K562 (cell line): ENCODE measurements around the gene MTHFR. TPM values are rescaled to one million over a fixed set of nuclear protein-coding genes. Genes with fewer than 3 reads are reported as not detected.

Experiments used
- BRD9 ChIP-seq: fragments of 450-650 bp; IDR thresholded peaks from 2 replicates; pipeline ENCODE4 v1.6.1; 2018; ENCODE audit warnings: low read depth; ENCODE audit not compliant: partially characterized antibody
- ESRRA ChIP-seq: fragments of 450-650 bp; IDR thresholded peaks from 2 replicates; pipeline ENCODE4 v1.6.1; 2014; ENCODE audit warnings: low read depth, mild to moderate bottlenecking, moderate library complexity, borderline replicate concordance
- ETV6 ChIP-seq, 3 experiments: fragments of 150-350 bp in 1 of 3; sonication (generic) in 1 of 3; formaldehyde crosslinking in 1 of 3; IDR thresholded peaks; 2 replicates each; pipeline versions ENCODE4 v1.6.1 to v1.8.0; 2014 to 2022; ENCODE audit warnings: borderline replicate concordance in 2 of 3, low read depth in 2 of 3, antibody characterized with exemption in 1 of 3, low read length in 1 of 3, mild to moderate bottlenecking in 1 of 3, missing genetic modification reagents in 1 of 3
- L3MBTL2 ChIP-seq: fragments of 450-650 bp; IDR thresholded peaks from 2 replicates; pipeline ENCODE4 v1.6.1; 2016; ENCODE audit warnings: mild to moderate bottlenecking, moderate library complexity
- MLLT1 ChIP-seq, 2 experiments: fragments of 450-650 bp; IDR thresholded peaks; 2 replicates each; pipeline ENCODE4 v1.6.1; 2016
- MXD1 ChIP-seq: fragments of 250-450 bp; sonication (Bioruptor Pico); IDR thresholded peaks from 2 replicates; pipeline ENCODE4 v1.8.0; 2021; ENCODE audit warnings: borderline replicate concordance, mild to moderate bottlenecking, moderate library complexity; ENCODE audit not compliant: poor library complexity, severe bottlenecking
- NEUROD1 ChIP-seq: fragments of 150-350 bp; IDR thresholded peaks from 2 replicates; pipeline ENCODE4 v1.6.1; 2014; ENCODE audit warnings: borderline replicate concordance, low read length, low read depth; ENCODE audit not compliant: partially characterized antibody
- PHF21A ChIP-seq: fragments of 450-650 bp; IDR thresholded peaks from 2 replicates; pipeline ENCODE4 v1.6.1; 2017; ENCODE audit warnings: low read depth, borderline replicate concordance
- SMAD2 ChIP-seq: fragments of 150-350 bp; IDR thresholded peaks from 2 replicates; pipeline ENCODE4 v1.6.1; 2014; ENCODE audit warnings: low read depth, mild to moderate bottlenecking, low read length
- SMARCA4 ChIP-seq: fragments of 450-650 bp; IDR thresholded peaks from 2 replicates; pipeline ENCODE4 v1.6.1; 2016
- XRCC5 ChIP-seq: fragments of 200-400 bp; formaldehyde crosslinking; IDR thresholded peaks from 2 replicates; pipeline ENCODE4 v1.6.1; 2017; ENCODE audit warnings: low read depth, mild to moderate bottlenecking, low read length
- ZNF224 ChIP-seq: sonication (generic); formaldehyde crosslinking; IDR thresholded peaks from 2 replicates; pipeline ENCODE4 v1.8.0; 2022; ENCODE audit warnings: mild to moderate bottlenecking, missing genetic modification reagents
- ZNF24 ChIP-seq: fragments of 450-650 bp; IDR thresholded peaks from 2 replicates; pipeline ENCODE4 v1.6.1; 2016
- polyA plus RNA-seq, 8 experiments: library from polyadenylated mRNA; depleted of rRNA in 4 of 8; stranded (reverse) in 5 of 8; unstranded in 3 of 8; fragments of >200 nt; fragmentation: Nextera tagmentation in 2 of 8; fragmentation: Illumina TruSeq in 1 of 8; extraction: Ambion mirVana in 2 of 8; extraction: Trizol in 1 of 8; gene quantifications; 2 replicates each; pipeline versions ENCODE4 v1.2.1 to v1.2.3, GENCODE V29; 2011 to 2014; ENCODE audit warnings: inconsistent platforms in 1 of 8, missing spikeins in 1 of 8
- total RNA-seq, 7 experiments: library from RNA; depleted of rRNA in 6 of 7; stranded (reverse); fragments of >200 nt in 6 of 7; fragmentation: Illumina TruSeq in 2 of 7; extraction: Trizol in 2 of 7; gene quantifications; 2 replicates each; pipeline versions ENCODE4 v1.2.1 to v1.2.3, GENCODE V29; 2011 to 2021; ENCODE audit warnings: low replicate concordance in 1 of 7
- TF ChIP-seq, protein P1 (sequence below): conservative IDR thresholded peaks from 2 replicates; pipeline ENCODE4 v1.6.1; 2011; ENCODE audit warnings: low read depth, mild to moderate bottlenecking, low read length; ENCODE audit not compliant: control insufficient read depth
- TF ChIP-seq, protein P2 (sequence below), 2 experiments: fragments of 450-650 bp; IDR thresholded peaks; 2 replicates each; pipeline ENCODE4 v1.6.1; 2016; ENCODE audit warnings: mild to moderate bottlenecking in 2 of 2, borderline replicate concordance in 1 of 2, low read depth in 1 of 2, moderate library complexity in 1 of 2

The MTHFR gene
- total and polyA plus RNA-seq, 9 of the 15 experiments (the other 6 are each of a cell fraction or from before 2014, with no cell fraction given), result 5.0 to 104 (median 62.6) TPM

DNA sequence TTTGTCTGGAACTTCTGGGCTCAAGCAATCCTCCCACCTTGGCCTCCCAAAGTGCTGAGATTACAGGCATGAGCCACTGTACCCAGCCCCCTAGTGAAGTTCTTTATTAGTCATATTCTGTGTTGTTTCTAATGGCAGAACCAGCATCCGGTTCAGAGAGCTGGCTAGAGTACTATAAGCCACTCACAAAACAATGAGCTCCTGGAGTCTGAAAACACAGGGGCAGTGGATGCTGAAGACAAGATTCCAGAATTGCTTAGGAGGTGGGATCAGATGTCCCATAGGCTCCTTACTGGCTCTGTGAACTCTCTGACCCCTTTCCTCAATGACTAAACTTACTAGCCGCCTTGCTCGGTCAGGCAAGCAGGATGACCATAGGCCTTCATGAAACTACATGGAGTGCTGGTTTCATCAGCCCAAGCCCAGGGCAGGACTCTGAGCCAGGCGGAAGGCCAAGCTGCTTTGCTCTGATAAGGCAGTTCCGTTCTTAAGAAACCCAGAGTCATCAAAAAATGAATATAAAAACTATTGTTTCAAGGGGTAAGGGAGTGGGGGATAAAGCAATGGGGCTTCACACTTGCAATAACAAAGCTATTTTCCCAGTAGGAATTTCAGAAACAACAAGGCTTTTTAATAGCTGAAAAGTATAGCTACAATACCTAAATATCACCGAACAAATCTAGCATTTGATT lies 8.1 kb downstream of the MTHFR start (continued):
- TF ChIP-seq PHF21A (no peak), NEUROD1 (peak; percentile 92), SMARCA4 (peak; percentile 97), ZNF224 (CRISPR knock-in tag) (no peak), MLLT1 (IDR thresholded peaks at IDR 0.05) (peak in 1 of 2 experiments; percentile 48; a peak in 1 of 4 replicates), BRD9 (peak; percentile 74), ETV6 (IDR thresholded peaks at IDR 0.05; ENCODE audit: borderline replicate concordance in 1 of 2, low read depth in 2 of 2, low read length in 1 of 2) (peak; percentile 78 to 85; a peak in 3 of 4 replicates), ETV6 (CRISPR knock-in tag; IDR thresholded peaks at IDR 0.05; ENCODE audit: borderline replicate concordance) (no peak), ESRRA (peak; percentile 68; the same call in 1 of the 2 replicates), ZNF24 (peak; percentile 63; the same call in 1 of the 2 replicates), MXD1 (CRISPR knock-in tag) (peak; percentile 63), L3MBTL2 (peak; percentile 65), XRCC5 (0 out of 2 replicates have a peak, but pooled peaks have one; percentile 35), SMAD2 (no peak)
- TF ChIP-seq, protein P1, sequence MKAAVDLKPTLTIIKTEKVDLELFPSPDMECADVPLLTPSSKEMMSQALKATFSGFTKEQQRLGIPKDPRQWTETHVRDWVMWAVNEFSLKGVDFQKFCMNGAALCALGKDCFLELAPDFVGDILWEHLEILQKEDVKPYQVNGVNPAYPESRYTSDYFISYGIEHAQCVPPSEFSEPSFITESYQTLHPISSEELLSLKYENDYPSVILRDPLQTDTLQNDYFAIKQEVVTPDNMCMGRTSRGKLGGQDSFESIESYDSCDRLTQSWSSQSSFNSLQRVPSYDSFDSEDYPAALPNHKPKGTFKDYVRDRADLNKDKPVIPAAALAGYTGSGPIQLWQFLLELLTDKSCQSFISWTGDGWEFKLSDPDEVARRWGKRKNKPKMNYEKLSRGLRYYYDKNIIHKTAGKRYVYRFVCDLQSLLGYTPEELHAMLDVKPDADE, result 0 out of 2 replicates have a peak, but pooled peaks have one; percentile 27
- TF ChIP-seq, protein P2, sequence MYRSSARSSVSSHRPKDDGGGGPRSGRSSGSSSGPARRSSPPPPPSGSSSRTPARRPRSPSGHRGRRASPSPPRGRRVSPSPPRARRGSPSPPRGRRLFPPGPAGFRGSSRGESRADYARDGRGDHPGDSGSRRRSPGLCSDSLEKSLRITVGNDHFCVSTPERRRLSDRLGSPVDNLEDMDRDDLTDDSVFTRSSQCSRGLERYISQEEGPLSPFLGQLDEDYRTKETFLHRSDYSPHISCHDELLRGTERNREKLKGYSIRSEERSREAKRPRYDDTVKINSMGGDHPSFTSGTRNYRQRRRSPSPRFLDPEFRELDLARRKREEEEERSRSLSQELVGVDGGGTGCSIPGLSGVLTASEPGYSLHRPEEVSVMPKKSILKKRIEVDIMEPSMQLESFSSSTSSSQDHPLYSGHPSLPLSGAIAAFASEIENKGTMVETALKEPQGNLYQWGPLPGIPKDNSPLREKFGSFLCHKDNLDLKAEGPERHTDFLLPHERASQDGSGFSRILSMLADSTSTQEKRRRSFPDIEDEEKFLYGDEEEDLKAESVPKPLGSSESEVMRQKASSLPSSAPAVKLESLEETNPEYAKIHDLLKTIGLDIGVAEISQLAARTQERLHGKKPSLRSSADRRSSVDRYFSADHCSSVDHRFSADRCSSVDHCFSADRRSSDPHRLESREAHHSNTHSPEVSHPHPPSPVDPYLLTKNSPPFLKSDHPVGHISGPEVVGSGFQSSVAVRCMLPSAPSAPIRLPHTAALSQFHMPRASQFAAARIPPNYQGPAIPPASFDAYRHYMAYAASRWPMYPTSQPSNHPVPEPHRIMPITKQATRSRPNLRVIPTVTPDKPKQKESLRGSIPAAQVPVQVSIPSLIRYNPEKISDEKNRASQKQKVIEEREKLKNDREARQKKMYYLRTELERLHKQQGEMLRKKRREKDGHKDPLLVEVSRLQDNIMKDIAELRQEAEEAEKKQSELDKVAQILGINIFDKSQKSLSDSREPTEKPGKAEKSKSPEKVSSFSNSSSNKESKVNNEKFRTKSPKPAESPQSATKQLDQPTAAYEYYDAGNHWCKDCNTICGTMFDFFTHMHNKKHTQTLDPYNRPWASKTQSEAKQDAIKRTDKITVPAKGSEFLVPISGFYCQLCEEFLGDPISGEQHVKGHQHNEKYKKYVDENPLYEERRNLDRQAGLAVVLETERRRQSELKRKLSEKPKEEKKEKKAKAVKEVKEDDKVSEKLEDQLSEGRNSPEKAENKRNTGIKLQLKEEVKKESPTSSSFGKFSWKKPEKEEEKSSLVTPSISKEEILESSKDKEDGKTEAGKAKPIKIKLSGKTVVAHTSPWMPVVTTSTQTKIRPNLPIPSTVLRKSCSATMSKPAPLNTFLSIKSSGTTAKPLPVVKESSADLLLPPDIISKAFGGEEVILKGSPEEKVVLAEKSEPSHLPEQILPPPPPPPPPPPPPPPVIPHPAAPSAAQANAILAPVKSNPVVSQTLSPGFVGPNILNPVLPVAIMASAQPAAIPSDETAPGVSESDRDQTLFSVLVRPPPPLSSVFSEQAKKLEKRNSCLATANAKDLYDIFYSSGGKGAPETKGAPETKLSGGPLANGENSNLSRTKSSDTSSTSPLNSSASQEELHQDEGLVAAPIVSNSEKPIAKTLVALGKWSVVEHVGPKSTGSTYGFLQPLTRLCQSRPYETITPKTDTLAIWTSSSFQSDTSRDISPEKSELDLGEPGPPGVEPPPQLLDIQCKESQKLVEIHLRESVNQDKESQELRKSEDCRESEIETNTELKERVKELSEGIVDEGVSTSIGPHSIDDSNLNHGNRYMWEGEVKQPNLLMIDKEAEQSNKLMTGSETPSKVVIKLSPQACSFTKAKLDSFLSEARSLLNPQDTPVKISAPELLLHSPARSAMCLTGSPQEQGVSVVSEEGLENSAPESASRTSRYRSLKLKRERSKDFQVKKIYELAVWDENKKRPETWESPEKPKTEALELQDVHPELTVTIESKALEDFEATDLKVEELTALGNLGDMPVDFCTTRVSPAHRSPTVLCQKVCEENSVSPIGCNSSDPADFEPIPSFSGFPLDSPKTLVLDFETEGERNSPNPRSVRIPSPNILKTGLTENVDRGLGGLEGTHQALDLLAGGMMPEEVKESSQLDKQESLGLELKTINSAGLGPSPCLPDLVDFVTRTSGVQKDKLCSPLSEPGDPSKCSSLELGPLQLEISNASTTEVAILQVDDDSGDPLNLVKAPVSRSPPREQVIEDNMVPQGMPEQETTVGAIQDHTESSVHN (IDR thresholded peaks at IDR 0.05; ENCODE audit: borderline replicate concordance in 1 of 2, low read depth in 1 of 2), result peak in 1 of 2 experiments; percentile 56; a peak in 1 of 4 replicates
